Esophagus squamous epithelium (tissue), 4 donors: ENCODE results near the gene NSMF.

Source experiments
- CTCF ChIP-seq, 6 experiments: fragments of 450-650 bp in 4 of 6; fragments of 200-600 bp in 2 of 6; sonication (generic) in 2 of 6; IDR thresholded peaks; one replicate each; pipeline ENCODE4 v1.5.1; 2016 to 2019; ENCODE audit warnings: antibody characterized with exemption in 6 of 6, mild to moderate bottlenecking in 4 of 6, moderate library complexity in 4 of 6
- POLR2A ChIP-seq, 4 donors: fragments of 450-650 bp; IDR thresholded peaks; one replicate each; pipeline ENCODE4 v1.6.1; 2017; ENCODE audit warnings: antibody characterized with exemption in 4 of 4, mild to moderate bottlenecking in 4 of 4, moderate library complexity in 3 of 4

GRCh38 chr9:137406876-137407589, 52.1 kb downstream of the NSMF start:
- peak; percentile 53 to 93 (median 82) for TF ChIP-seq CTCF (IDR thresholded peaks at IDR 0.05)
- no peak for TF ChIP-seq POLR2A (IDR thresholded peaks at IDR 0.05)
